ENCODE measurements around the gene USP35. TPM values are rescaled to one million over a fixed set of nuclear protein-coding genes. Genes with fewer than 3 reads are reported as not detected.
A peak's percentile ranks its signal among the peaks of the same experiment; 100 is the strongest.

USP35 gene
- total and polyA plus RNA-seq, 7 donors: 1.3 to 7.1 (median 3.3) TPM

GRCh38 chr11:78227921-78228320, 39.2 kb downstream of the USP35 start:
- 89 to 94% (median 92%) methylated on average over 4 of the region's 4 CpGs for WGBS, 3 donors
- Histone ChIP-seq H3K27me3 (ENCODE audit: insufficient read depth in 3 of 3, low read length in 2 of 3) (no peaks in the 10 kb centered on the region), H3K36me3 (ENCODE audit: insufficient read depth in 1 of 2, low read depth in 1 of 2) (peaks cover 0 to 30% of the 10 kb centered on the region in 2 donors), H3K4me3 (no peak overlapping the region), H3K9me3 (no peaks in the 10 kb centered on the region), H3K4me1 (peaks cover 9% of the 10 kb centered on the region), H3K27ac (no peak overlapping the region)
- intact Hi-C loops (cut with DNase I): loop anchor here (1.0 to 10.0 kb wide), 4 partner anchors 189 to 339 kb away; partner anchors contain the start of gene GAB2 (in 1 of the 2)
- ATAC-seq: no peak
- DNase-seq: no peak
- no peak for TF ChIP-seq CTCF (IDR thresholded peaks at IDR 0.05)

- peak in 3 of 4 donors; percentile 56 to 72 (median 57) for ATAC-seq
- peak; percentile 55 for TF ChIP-seq CTCF (IDR thresholded peaks at IDR 0.05)
Measured at GRCh38 chr11:78228467-78228866, 39.7 kb downstream of the USP35 start.

GRCh38 chr11:78229106-78229505, 40.4 kb downstream of the USP35 start:
- TF ChIP-seq CTCF (IDR thresholded peaks at IDR 0.05): no peak
- peaks cover 0 to 26% of the 10 kb centered on the region in 2 donors for H3K36me3 ChIP-seq (ENCODE audit: insufficient read depth in 1 of 2, low read depth in 1 of 2)
- H3K27ac ChIP-seq: no peak overlapping the region
- intact Hi-C loops (cut with DNase I): loop anchor here (5.0 to 10.0 kb wide), 3 partner anchors 188 to 338 kb away; partner anchors contain the start of gene GAB2 (in 1 of the 2)
- H3K27me3 ChIP-seq (ENCODE audit: insufficient read depth in 3 of 3, low read length in 2 of 3): no peaks in the 10 kb centered on the region
- H3K4me1 ChIP-seq: peaks cover 12% of the 10 kb centered on the region
- DNase-seq (no peak), ATAC-seq (no peak)
- no peak overlapping the region for H3K4me3 ChIP-seq
- 84 to 96% (median 94%) methylated on average over 2 of the region's 2 CpGs for WGBS, 3 donors
- no peaks in the 10 kb centered on the region for H3K9me3 ChIP-seq

More at GRCh38 chr11:78228467-78228866, 39.7 kb downstream of the USP35 start:
- no peak overlapping the region for H3K27ac ChIP-seq
- H3K36me3 ChIP-seq (ENCODE audit: insufficient read depth in 1 of 2, low read depth in 1 of 2): peaks cover 0 to 26% of the 10 kb centered on the region in 2 donors
- 97 to 98% (median 98%) methylated on average over 3 of the region's 3 CpGs for WGBS, 3 donors
- H3K4me1 ChIP-seq: peaks cover 12% of the 10 kb centered on the region
- no peak overlapping the region for H3K4me3 ChIP-seq
- H3K9me3 ChIP-seq: no peaks in the 10 kb centered on the region
- intact Hi-C loops (cut with DNase I): loop anchor here (1.0 to 10.0 kb wide), 4 partner anchors 189 to 339 kb away; partner anchors contain the start of gene GAB2 (in 1 of the 2)
- no peaks in the 10 kb centered on the region for H3K27me3 ChIP-seq (ENCODE audit: insufficient read depth in 3 of 3, low read length in 2 of 3)
- DNase-seq: no peak

DNA sequence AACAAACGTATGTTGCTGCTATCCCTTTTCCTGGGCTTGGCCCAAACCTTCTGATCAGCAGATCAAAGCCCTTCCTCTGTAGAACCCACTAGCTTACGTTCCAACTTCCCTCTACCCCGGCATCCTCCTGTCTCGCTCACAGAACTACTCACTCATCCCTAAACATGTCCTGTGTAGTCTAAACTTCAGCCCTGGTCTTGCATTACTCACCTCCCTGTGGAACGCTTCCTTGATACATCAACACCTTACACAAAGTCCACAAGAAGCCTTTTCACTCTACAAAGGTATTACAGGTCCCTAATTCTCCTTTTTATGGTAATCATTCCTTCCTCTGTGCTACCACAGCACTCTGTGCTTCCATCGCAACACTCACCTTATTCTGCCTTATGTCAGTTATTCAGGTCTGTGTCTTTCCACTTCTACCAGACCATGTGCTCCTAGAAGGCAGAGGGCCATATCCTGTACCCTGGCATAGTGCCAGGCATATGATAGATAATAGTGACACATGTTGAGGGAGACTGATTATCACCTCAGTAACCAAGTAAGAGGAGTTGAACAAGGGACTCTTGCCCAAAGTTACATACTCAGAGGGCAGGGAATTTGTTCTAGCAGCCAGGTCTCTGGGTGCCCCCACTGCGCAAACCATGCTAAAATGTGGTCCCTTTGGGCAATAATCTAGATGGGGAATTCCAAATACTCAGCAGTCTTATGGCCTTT, 41.6 kb downstream of the USP35 start:
- 88 to 91% (median 91%) methylated on average over 7 of the region's 7 CpGs for WGBS, 3 donors
- DNase-seq (no peak), ATAC-seq (peak in 2 of 4 donors; percentile 43 to 49)
- Histone ChIP-seq H3K36me3 (ENCODE audit: insufficient read depth in 1 of 2, low read depth in 1 of 2) (peaks cover 0 to 14% of the 10 kb centered on the region in 2 donors), H3K9me3 (no peaks in the 10 kb centered on the region), H3K27ac (no peak overlapping the region), H3K4me3 (no peak overlapping the region), H3K4me1 (peaks cover 12% of the 10 kb centered on the region), H3K27me3 (ENCODE audit: insufficient read depth in 3 of 3, low read length in 2 of 3) (no peaks in the 10 kb centered on the region)
- no peak for TF ChIP-seq CTCF (IDR thresholded peaks at IDR 0.05)
- intact Hi-C loops (cut with DNase I): no loop called here
